Uterus (tissue), 2 donors: ENCODE measurements around the gene PLEKHN1.

ENCODE experiments used
- POLR2A ChIP-seq, 2 donors: fragments of 450-650 bp; IDR thresholded peaks; one replicate each; pipeline ENCODE4 v1.6.1; 2016; ENCODE audit warnings: antibody characterized with exemption in 2 of 2, mild to moderate bottlenecking in 1 of 2, moderate library complexity in 1 of 2
- TF ChIP-seq, protein P1 (sequence below), 4 experiments: fragments of 200-600 bp in 2 of 4; fragments of 450-650 bp in 2 of 4; sonication (generic) in 2 of 4; IDR thresholded peaks; one replicate each; pipeline ENCODE4 v1.5.1; 2016 to 2019; ENCODE audit warnings: antibody characterized with exemption in 4 of 4, mild to moderate bottlenecking in 2 of 4, moderate library complexity in 1 of 4

DNA sequence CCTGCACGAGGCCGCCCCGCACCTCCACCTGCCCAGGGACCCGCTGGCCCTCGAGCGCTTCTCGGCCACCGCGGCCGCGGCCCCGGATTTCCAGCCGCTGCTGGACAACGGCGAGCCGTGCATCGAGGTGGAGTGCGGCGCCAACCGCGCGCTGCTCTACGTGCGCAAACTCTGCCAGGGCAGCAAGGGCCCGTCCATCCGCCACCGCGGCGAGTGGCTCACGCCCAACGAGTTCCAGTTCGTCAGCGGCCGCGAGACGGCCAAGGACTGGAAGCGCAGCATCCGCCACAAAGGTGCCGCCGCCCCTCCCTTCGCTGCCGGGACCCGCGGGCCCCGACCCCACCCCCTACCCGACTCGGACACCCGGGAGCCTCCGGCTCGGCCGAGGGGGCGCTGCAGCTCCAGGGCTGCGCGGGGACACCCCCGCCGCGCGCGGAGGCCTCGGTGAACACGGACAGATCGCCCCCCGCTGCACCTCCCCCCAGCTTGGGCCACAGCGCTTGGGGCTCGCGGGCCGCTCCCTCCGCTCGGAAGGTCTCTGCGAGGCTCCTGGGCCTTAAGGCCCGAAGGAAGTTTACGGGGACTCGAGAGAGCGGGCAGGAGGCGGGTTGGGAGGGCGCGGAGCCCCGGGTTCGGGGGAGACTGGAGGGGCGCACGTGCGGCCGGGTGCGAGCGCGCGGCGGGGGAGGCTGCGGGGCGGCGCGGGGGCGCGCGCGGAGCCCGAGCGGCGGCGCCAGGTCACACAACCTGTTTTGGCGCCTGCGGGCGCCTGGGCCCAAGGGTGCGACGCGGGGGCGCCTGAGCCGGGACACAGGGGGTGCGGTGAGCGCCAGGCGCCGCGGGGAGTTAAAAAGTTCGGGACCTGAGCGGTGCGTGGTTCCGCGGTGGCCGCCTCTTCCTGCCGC, 41.4 kb upstream of the PLEKHN1 start:
- TF ChIP-seq, protein P1, sequence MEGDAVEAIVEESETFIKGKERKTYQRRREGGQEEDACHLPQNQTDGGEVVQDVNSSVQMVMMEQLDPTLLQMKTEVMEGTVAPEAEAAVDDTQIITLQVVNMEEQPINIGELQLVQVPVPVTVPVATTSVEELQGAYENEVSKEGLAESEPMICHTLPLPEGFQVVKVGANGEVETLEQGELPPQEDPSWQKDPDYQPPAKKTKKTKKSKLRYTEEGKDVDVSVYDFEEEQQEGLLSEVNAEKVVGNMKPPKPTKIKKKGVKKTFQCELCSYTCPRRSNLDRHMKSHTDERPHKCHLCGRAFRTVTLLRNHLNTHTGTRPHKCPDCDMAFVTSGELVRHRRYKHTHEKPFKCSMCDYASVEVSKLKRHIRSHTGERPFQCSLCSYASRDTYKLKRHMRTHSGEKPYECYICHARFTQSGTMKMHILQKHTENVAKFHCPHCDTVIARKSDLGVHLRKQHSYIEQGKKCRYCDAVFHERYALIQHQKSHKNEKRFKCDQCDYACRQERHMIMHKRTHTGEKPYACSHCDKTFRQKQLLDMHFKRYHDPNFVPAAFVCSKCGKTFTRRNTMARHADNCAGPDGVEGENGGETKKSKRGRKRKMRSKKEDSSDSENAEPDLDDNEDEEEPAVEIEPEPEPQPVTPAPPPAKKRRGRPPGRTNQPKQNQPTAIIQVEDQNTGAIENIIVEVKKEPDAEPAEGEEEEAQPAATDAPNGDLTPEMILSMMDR (IDR thresholded peaks at IDR 0.05) = no peak
- TF ChIP-seq POLR2A (IDR thresholded peaks at IDR 0.05) = no peak
